Muscle of arm (tissue), 12 donors: ENCODE results near the gene ORAI3. TPM values are rescaled to one million over a fixed set of nuclear protein-coding genes. Genes with fewer than 3 reads are reported as not detected.

Experiments used
- DNase-seq: peaks from one replicate; pipeline ENCODE4 v3.0.0-alpha.2; 2013
- polyA plus RNA-seq, 12 donors: library from polyadenylated mRNA; unstranded; fragments of 120-200 nt; gene quantifications; one replicate each; pipeline ENCODE4 v1.2.1, GENCODE V29; 2013; ENCODE audit not compliant: insufficient read length in 12 of 12

ORAI3 gene
- polyA plus RNA-seq, 12 donors = 7.4 to 11.3 (median 8.8) TPM; not detected in 1

- DNase-seq = no peak
Measured at GRCh38 chr16:30987581-30988190, 38.8 kb downstream of the ORAI3 start.

GRCh38 chr16:30989469-30990047 lies 40.7 kb downstream of the ORAI3 start:
- DNase-seq = no peak

DNA sequence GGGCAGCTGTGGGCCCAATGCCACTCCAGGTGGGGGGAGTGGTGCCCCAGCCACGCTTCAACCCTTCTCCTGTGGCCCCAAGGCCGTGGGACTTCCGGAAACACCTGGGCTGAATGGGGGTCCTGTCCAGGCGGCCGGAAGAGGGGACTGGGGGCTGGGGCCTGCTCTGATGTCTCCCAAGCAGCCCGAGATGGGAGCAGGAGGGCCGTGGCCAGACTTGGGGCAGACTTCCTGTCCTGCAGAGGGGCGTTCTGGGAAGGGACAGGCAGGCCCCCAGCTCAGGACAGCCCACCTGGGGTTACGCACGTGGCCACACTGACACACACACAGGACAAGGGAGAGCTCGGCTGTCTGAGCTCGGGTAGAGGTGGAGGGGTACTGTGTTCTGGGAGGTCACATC lies 41.2 kb downstream of the ORAI3 start:
- no peak for DNase-seq

GRCh38 chr16:30991052-30991451 lies 42.2 kb downstream of the ORAI3 start:
- no peak for DNase-seq

DNA sequence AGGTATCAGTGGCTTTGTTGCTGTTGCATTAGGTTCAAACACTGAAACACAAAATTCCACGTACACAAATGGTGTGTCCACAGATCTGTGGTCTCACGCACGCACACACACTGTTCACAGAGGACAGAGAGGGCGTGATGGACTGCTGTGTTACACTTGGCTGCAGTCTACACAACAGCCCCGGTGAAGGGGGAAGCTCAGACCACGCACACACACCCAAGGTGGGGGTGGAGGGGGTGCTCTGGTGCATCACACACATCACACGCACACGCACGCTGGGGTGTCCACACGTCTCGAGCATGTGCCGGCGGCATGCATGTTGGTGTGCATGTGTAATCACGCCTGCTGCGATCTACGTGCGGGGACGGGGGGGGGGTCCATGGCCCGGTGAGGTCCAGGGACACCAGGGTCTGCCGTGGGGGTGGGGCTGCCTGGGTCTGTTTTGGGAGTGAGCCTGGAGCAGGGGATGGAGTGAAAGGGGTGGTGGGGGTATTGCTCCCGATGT lies 43.5 kb downstream of the ORAI3 start:
- no peak for DNase-seq

DNA sequence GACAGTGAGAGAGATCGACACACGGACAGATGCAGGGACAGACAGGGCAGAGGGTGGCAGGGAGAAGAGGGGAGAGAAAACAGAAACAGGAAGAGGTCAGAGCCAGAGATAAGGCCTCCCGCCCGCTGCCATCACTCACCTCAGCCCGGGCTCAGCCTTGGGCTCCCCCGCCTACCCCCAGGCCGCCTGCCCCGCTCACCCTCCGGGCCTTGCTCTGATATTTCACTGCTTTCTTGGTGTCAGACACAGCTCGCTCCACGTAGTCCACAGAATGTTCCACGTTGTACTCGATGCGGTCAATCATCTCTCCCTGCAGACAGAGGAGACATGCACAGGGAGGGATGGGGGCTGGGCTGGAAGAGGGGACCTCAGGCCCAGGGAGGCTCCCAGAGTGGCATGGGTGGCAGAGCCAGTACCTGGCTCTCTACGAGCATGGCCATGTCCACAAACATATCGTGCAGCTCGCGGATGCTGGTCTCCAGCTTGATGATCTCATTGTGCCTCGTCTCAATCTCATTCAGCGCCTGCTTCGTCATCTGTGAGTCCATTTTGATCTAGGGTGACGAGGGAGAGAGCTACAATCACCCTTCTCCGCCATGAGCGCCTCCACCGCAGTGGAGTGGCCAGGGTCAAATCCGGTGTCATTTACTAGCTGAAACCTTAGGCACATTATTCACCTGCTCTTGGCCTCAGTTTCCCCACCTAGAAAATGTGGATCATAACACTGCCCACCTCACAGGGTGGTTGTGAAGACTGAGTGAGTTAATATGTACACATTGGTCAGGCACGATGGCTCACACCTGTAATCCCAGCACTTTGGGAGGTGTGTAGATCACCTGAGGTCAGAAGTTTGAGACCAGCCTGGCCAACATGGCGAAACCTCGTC lies 44.3 kb downstream of the ORAI3 start:
- DNase-seq = no peak

DNA sequence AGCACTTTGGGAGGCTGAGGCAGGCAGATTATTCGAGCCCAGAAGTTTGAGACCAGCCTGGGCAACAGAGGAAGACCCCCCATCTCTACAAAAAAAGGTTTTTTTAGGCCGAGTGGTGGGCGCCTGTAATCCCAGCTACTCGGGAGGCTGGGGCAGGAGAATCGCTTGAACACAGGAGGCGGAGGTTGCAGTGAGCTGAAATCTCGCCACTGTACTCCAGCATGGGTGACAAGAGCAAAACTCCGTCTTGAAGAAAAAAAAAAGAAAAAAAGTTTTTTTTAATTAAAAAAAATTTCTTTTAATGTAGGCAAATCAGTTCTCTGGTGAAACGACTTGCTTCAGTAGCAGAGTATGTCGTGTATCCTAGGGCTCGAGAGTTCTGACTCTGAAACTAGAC lies 47.1 kb downstream of the ORAI3 start:
- no peak for DNase-seq

- DNase-seq = peak; percentile 52
Measured at GRCh38 chr16:30996324-30996984, 47.6 kb downstream of the ORAI3 start.

- DNase-seq = no peak
Measured at GRCh38 chr16:30996985-30997724, 48.3 kb downstream of the ORAI3 start.

- DNase-seq = no peak
Measured at GRCh38 chr16:30997725-30998711, 49.1 kb downstream of the ORAI3 start.

GRCh38 chr16:30998852-30999761 lies 50.2 kb downstream of the ORAI3 start:
- DNase-seq = no peak

DNA sequence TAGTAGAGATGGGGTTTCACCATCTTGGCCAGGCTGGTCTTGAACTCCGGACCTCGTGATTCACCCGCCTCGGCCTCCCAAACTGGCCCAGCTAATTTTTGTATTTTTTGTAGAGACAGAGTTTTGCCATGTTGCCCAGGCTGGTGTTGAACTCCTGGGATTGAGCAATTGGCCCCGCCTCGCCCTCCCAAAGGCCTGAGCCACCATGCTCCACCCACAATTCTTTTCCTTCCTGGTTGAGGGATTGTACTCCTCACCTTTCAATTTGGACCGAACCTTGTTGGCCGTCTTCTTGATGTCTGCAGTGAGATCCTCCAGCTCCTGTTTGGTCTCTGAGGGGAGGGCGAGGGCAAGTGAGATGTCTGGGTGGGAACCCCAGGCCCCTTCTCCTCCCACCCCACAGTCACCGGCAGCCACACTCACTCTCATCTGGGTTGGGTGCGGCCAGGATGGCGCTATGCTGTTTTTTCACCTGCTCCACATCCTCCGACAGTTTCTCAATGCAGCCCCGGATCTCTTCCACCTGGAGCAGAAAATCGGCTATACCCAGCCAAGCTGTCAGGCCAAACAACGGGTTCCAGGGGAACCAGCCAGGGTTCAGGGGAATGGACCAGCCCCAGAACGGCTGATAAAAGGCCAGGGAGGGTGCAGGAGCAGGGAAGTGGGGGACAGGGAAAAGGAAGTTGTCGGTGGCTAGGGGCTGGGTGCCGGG lies 52.0 kb downstream of the ORAI3 start:
- DNase-seq = no peak

GRCh38 chr16:31001507-31002249 lies 52.8 kb downstream of the ORAI3 start:
- DNase-seq = no peak

GRCh38 chr16:31002250-31002700 lies 53.4 kb downstream of the ORAI3 start:
- no peak for DNase-seq

DNA sequence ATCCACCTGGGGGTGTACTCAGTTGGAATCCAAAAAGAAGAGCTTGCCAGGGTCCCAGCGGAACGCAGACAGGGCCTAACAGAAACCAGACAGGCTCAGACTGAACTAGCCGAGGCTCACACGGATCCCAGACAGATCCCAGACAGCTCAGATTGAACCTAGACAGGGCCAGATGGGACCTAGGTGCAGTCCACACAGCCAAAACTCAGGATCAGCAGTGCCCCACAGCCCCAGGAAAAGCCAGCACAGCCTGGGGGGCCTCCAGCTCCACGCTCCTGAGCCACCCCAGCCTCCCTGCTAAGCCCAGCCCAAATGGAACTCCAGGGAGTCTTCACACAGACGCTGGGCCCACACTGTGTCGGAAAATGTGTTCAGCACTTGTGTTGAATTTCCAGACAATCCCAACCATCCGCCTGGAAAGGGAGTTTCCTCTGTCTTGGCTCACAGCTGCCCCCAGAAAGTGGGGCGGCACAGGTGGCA lies 54.0 kb downstream of the ORAI3 start:
- peak; percentile 48 for DNase-seq

DNA sequence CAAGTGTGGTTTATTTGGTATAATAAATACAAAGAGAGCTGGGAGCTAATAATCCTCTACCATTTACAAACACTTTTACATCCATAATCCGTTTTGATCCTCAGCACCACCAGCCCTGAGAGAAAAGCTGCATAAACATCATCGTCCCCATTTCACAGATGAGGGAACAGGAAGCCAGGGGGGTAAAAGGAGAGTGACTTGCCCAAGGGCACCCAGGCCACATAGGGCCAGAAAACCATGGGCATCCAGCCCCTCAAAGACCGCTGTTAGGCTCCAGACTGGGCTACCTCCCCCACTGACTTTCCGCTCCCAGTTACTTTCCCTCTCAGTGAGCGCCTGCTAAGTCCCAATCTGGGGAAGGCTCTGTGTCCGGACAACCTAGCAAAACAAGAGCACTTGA lies 54.9 kb downstream of the ORAI3 start:
- DNase-seq = no peak
